Body of pancreas (tissue), 4 donors: ENCODE measurements around the gene TUBA1C. TPM values are rescaled to one million over a fixed set of nuclear protein-coding genes. Genes with fewer than 3 reads are reported as not detected.
A peak's percentile ranks its signal among the peaks of the same experiment; 100 is the strongest.

Experiments used
- ATAC-seq: fragments of 150-250 bp; one replicate; pipeline ENCODE4 v1.9.1; 2016
- DNase-seq, 4 donors: peaks; one replicate each; pipeline ENCODE4 v3.0.0-alpha.2; 2019
- H3K27ac ChIP-seq, 4 donors: fragments of 200-600 bp; sonication (generic); 1 replicate in 3 of 4; 2 replicates in 1 of 4; pipeline versions ENCODE4 v1.5.1 to v1.6.1; 2016 to 2019; ENCODE audit warnings: mild to moderate bottlenecking in 1 of 4, mixed read lengths in 1 of 4, moderate library complexity in 1 of 4
- H3K27me3 ChIP-seq, 2 donors: fragments of 200-600 bp; sonication (generic); one replicate each; pipeline ENCODE4 v1.6.0; 2016; ENCODE audit warnings: mild to moderate bottlenecking in 1 of 2
- H3K36me3 ChIP-seq, 2 donors: fragments of 200-600 bp; sonication (generic); replicated peaks in 1 of 2; 2 replicates each; pipeline ENCODE4 v1.5.1; 2016; ENCODE audit warnings: low read depth in 2 of 2; ENCODE audit not compliant: insufficient read depth in 1 of 2
- H3K4me1 ChIP-seq: fragments of 200-600 bp; sonication (generic); one replicate; pipeline ENCODE4 v1.6.0; 2016
- H3K4me3 ChIP-seq, 2 donors: fragments of 200-600 bp; sonication (generic); 1 replicate in 1 of 2; 2 replicates in 1 of 2; pipeline ENCODE4 v1.5.1; 2016 to 2019
- H3K9me3 ChIP-seq, 3 donors: fragments of 200-600 bp; sonication (generic); 1 replicate in 2 of 3; 2 replicates in 1 of 3; pipeline ENCODE4 v1.5.1; 2016
- CTCF ChIP-seq, 7 experiments: fragments of 450-650 bp in 4 of 7; fragments of 200-600 bp in 3 of 7; sonication (generic) in 3 of 7; IDR thresholded peaks; one replicate each; pipeline ENCODE4 v1.5.1; 2016 to 2019; ENCODE audit warnings: antibody characterized with exemption in 7 of 7
- POLR2A ChIP-seq, 3 donors: fragments of 450-650 bp; IDR thresholded peaks; one replicate each; pipeline ENCODE4 v1.6.1; 2016; ENCODE audit warnings: antibody characterized with exemption in 3 of 3, mild to moderate bottlenecking in 2 of 3
- WGBS, 2 donors: methylation state at CpG; one replicate each; pipeline ENCODE4 v1.1.5; 2017; 5-methylcytosine and 5-hydroxymethylcytosine counted together
- intact Hi-C: fragments of 100-400 bp; cut with DNase I; formaldehyde crosslinking; loops from one replicate; pipeline ENCODE4 v1.15.1; 2023
- total RNA-seq, 2 donors: library from RNA; depleted of rRNA; stranded (reverse); fragments of >200 nt; gene quantifications; one replicate each; pipeline ENCODE4 v1.1.0, GENCODE V29; 2016

TUBA1C gene
- total RNA-seq, 2 donors from 2014 or later = 32.6 to 39.2 TPM

GRCh38 chr12:49233842-49234526 lies 30.9 kb upstream of the TUBA1C start:
- no peak overlapping the region for H3K4me3 ChIP-seq
- 63 to 74% methylated on average over 19 of the region's 19 CpGs for WGBS, 2 donors
- TF ChIP-seq POLR2A (IDR thresholded peaks at IDR 0.05) (peak in 1 of 3 donors; percentile 26), CTCF (IDR thresholded peaks at IDR 0.05) (no peak)
- no peaks in the 10 kb centered on the region for H3K9me3 ChIP-seq
- H3K4me1 ChIP-seq = peaks cover 22% of the 10 kb centered on the region
- no peaks in the 10 kb centered on the region for H3K36me3 ChIP-seq
- intact Hi-C loops = loop anchor here (10.0 kb wide), 1 partner anchor 149 kb away; no protein-coding TSS in a partner anchor
- DNase-seq (peak; percentile 16 to 76 (median 18)), ATAC-seq (no peak)
- no peaks in the 10 kb centered on the region for H3K27me3 ChIP-seq
- H3K27ac ChIP-seq = peak overlapping the region; percentile 53 to 92 (median 80)

GRCh38 chr12:49236423-49236822 lies 28.5 kb upstream of the TUBA1C start:
- no peak for DNase-seq
- TF ChIP-seq CTCF (IDR thresholded peaks at IDR 0.05) (no peak), POLR2A (IDR thresholded peaks at IDR 0.05) (no peak)
- Histone ChIP-seq H3K36me3 (no peaks in the 10 kb centered on the region), H3K9me3 (no peaks in the 10 kb centered on the region), H3K4me1 (peaks cover 22% of the 10 kb centered on the region), H3K4me3 (no peak overlapping the region), H3K27me3 (no peaks in the 10 kb centered on the region), H3K27ac (no peak overlapping the region)
- intact Hi-C loops = loop anchor here (10.0 kb wide), 1 partner anchor 152 kb away; no protein-coding TSS in a partner anchor
- no peak for ATAC-seq
- WGBS, 2 donors = 26 to 35% methylated on average over 1 of the region's 1 CpG

GRCh38 chr12:49243631-49244030 lies 21.3 kb upstream of the TUBA1C start:
- Histone ChIP-seq H3K27ac (no peak overlapping the region), H3K4me1 (no peaks in the 10 kb centered on the region), H3K4me3 (no peak overlapping the region), H3K36me3 (no peaks in the 10 kb centered on the region), H3K9me3 (no peaks in the 10 kb centered on the region), H3K27me3 (no peaks in the 10 kb centered on the region)
- TF ChIP-seq POLR2A (IDR thresholded peaks at IDR 0.05) (no peak), CTCF (IDR thresholded peaks at IDR 0.05) (no peak)
- intact Hi-C loops = no loop called here
- DNase-seq = no peak
- ATAC-seq = no peak
- 86 to 91% methylated on average over 5 of the region's 5 CpGs for WGBS, 2 donors

- intact Hi-C loops = no loop called here
- H3K4me1 ChIP-seq = no peaks in the 10 kb centered on the region
- WGBS, 2 donors = 62 to 81% methylated on average over 2 of the region's 2 CpGs
- ATAC-seq (no peak), DNase-seq (no peak)
- TF ChIP-seq POLR2A (IDR thresholded peaks at IDR 0.05) = no peak
- TF ChIP-seq CTCF (IDR thresholded peaks at IDR 0.05) = no peak
- no peaks in the 10 kb centered on the region for H3K9me3 ChIP-seq
- H3K4me3 ChIP-seq = no peak overlapping the region
- H3K27me3 ChIP-seq = no peaks in the 10 kb centered on the region
- H3K36me3 ChIP-seq = no peaks in the 10 kb centered on the region
- H3K27ac ChIP-seq = no peak overlapping the region
Observed at GRCh38 chr12:49244176-49244575, 20.7 kb upstream of the TUBA1C start.

- Histone ChIP-seq H3K9me3 (no peaks in the 10 kb centered on the region), H3K36me3 (no peaks in the 10 kb centered on the region), H3K27me3 (no peaks in the 10 kb centered on the region), H3K4me3 (no peak overlapping the region), H3K27ac (no peak overlapping the region), H3K4me1 (no peaks in the 10 kb centered on the region)
- DNase-seq (no peak), ATAC-seq (no peak)
- intact Hi-C loops = no loop called here
- 85 to 88% methylated on average over 5 of the region's 5 CpGs for WGBS, 2 donors
- no peak for TF ChIP-seq POLR2A (IDR thresholded peaks at IDR 0.05)
- TF ChIP-seq CTCF (IDR thresholded peaks at IDR 0.05) = no peak
Observed at GRCh38 chr12:49251357-49251756, 13.5 kb upstream of the TUBA1C start.
